H54 (cell line): Measurements from ENCODE around the gene MAVS.

Experiments
- DNase-seq: peaks from one replicate; pipeline ENCODE4 v3.0.0; 2011; ENCODE audit warnings: low spot score, mixed read lengths; ENCODE audit not compliant: insufficient read length
- FAIRE-seq: peaks from 3 replicates; lab custom pipeline; 2011; peaks lifted over from hg19 to GRCh38; lab: Jason Lieb, UNC
- POLR2A ChIP-seq: IDR thresholded peaks from 2 replicates; pipeline ENCODE4 v1.6.1; 2011; ENCODE audit warnings: low read depth, mild to moderate bottlenecking, low read length

The MAVS gene

GRCh38 chr20:3811467-3812258 is 35.0 kb upstream of the MAVS start:
- TF ChIP-seq POLR2A, result no peak; the same call in 1 of the 2 replicates
- DNase-seq, result peak; percentile 84
- FAIRE-seq, result peak; percentile 65

- TF ChIP-seq POLR2A, result no peak
- DNase-seq (no peak), FAIRE-seq (no peak)
Measured at GRCh38 chr20:3812259-3812681, 34.4 kb upstream of the MAVS start.

- no peak for TF ChIP-seq POLR2A
- no peak for FAIRE-seq
- no peak for DNase-seq
Measured at GRCh38 chr20:3812975-3813847, 33.4 kb upstream of the MAVS start.

- DNase-seq (no peak), FAIRE-seq (no peak)
- no peak for TF ChIP-seq POLR2A
Measured at GRCh38 chr20:3813848-3814581, 32.6 kb upstream of the MAVS start.

GRCh38 chr20:3814928-3815495 is 31.6 kb upstream of the MAVS start:
- no peak for TF ChIP-seq POLR2A
- FAIRE-seq, result no peak
- DNase-seq, result no peak

- FAIRE-seq (no peak), DNase-seq (no peak)
- no peak for TF ChIP-seq POLR2A
Measured at GRCh38 chr20:3815703-3816315, 30.8 kb upstream of the MAVS start.

GRCh38 chr20:3818155-3819151 is 28.2 kb upstream of the MAVS start:
- no peak for TF ChIP-seq POLR2A
- peak; percentile 56 for DNase-seq
- FAIRE-seq, result no peak

GRCh38 chr20:3819411-3820047 is 27.1 kb upstream of the MAVS start:
- no peak for TF ChIP-seq POLR2A
- DNase-seq (no peak), FAIRE-seq (no peak)

GRCh38 chr20:3820048-3820900 is 26.4 kb upstream of the MAVS start, which contains the start of gene AP5S1:
TSS of gene AP5S1 (plus strand) at chr20:3820547. CDS start at chr20:3822118, 1,571 bp downstream.
- FAIRE-seq (peak; percentile 38), DNase-seq (peak; percentile 78)
- peak; percentile 87 for TF ChIP-seq POLR2A

GRCh38 chr20:3820901-3821727 is 25.5 kb upstream of the MAVS start:
- TF ChIP-seq POLR2A, result no peak
- FAIRE-seq (no peak), DNase-seq (no peak)
